Inflammatory macrophage treated with lipopolysaccharide for 1 hour (primary cell): ENCODE data around the gene GOLGA6D.
"Not testable (repeated sequence)": the region's sequence is repeated elsewhere in the genome, so short reads cannot be mapped to it uniquely, and the experiment has no call there.

Experiments used
- DNase-seq, 2 donors: peaks; one replicate each; pipeline ENCODE4 v3.0.0-alpha.2; 2020 to 2022

GOLGA6D gene

DNA sequence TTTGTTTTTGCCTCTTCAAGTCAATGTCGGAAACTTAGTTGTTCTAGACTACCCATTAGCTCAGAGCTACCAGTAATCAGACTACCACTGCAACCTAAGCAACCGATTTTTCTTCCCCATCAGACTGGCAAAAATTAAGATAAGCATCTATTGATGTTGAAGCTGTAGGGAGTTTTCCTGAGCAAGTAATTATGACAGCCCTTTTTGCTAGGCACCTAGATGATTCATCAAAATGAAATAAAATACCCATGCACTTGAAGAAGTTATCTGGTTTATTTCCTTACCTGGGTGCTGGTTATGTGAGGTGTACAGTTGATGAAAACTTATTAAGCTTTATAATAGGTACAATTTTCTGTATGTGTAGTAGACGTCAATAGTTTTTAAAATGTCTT lies 52.7 kb downstream of the GOLGA6D start:
- DNase-seq, result no peak

DNA sequence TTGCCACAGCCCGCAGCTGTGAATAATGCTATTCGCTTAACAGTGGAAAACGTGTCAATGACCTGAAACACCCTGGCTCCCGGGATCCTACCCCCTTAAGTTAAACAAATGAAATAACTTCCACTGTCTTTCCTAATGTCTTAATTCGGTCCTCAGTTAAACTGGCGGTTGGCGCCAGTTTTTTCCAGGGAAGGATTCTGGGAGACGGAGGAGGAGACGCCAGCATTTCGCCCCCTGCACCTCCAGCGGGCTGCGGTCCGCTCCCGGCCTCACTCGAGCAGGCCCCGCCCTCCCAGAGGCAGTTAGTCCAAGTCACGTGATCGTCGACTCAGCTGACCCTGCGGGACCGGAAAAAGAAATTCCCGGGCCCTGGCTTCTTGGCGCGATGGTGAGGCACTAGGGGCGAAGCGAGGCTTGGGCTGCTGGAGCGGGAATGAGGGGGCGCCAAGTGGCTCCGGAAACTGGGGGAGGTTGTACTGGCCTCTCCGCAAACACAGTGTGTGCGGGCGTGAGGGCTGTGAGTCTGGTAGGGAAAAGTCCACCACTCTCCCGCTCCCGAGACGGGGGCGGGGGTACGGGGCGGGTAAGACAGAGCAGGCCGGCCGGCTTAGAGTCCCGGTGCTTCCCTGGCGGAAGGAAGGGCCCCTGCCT lies 53.2 kb downstream of the GOLGA6D start, which contains the start of gene COMMD4:
Gene COMMD4, plus strand, starts transcription at position 359 of the 651 bp plus-strand sequence. Its CDS starts 27 bp downstream, at position 386.
- peak; percentile 82 to 88 for DNase-seq

DNA sequence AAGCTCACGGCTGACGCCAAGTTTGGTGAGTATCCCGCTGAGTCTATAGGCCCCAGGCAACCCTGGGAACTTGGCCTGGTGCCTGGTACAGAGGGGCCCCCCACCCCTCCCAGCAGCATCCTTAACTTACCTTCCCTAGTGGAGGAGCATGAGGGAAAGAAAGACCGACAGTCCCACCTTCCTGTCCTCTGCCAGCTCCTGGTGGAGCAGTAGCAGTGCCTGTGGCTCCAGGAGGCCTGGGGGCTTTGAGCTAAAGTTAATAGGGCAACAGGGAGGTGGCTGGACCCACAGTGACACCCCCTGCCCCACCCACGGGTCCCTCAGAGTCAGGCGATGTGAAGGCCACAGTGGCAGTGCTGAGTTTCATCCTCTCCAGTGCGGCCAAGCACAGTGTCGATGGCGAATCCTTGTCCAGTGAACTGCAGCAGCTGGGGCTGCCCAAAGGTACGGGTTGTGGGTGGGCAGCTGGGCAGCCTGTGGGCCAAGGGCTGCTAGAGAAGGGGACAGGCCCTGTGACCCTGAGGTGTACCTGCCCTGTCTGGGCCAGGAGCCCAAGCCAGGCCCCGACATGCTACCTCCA lies 56.1 kb downstream of the GOLGA6D start:
- DNase-seq, result no peak

DNA sequence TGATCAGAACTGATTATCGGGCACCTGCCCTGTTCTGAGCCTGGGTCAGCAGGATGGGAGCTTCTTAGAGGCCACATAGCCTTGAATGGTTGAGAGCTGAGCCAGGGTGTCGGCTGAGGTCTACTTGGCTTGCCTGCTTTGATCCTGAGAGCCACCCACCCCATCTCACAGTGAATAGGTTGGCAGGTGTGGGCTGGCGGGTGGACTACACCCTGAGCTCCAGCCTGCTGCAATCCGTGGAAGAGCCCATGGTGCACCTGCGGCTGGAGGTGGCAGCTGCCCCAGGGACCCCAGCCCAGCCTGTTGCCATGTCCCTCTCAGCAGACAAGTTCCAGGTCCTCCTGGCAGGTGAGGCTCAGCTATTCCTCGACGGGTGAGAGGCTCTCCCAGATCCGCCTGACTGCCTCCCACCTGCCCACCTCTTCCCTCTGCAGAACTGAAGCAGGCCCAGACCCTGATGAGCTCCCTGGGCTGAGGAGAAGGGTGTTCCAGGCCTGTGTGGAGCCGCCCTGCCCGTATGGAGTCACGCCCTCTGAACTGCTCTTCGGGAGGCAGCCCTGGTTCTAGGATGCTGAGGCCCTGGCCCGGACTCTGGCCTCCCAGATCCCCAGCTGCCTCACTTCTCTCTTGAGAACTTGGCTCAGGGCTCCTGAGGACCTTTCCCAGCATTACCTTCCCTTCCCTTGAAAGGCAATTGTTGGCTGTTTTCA lies 57.1 kb downstream of the GOLGA6D start:
- no peak for DNase-seq

DNA sequence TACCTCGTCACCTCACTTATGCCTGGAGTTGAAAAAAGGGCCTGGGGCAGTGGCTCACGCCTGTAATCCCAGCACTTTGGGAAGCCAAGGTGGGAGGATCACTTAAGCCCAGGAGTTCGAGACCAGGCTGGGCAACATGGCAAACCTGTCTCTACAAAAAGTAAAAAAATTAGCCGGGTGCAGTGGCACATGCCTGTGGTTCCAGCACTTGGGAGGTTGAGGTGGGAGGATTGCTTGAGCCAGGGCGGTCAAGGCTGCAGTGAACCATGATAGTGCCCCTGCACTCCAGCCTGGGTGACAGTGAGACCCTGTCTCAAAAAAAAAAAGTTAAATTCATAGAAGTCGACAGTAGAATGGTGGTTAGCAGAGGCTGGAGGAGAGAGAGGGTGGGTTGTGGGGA lies 59.6 kb downstream of the GOLGA6D start:
- no peak for DNase-seq

DNA sequence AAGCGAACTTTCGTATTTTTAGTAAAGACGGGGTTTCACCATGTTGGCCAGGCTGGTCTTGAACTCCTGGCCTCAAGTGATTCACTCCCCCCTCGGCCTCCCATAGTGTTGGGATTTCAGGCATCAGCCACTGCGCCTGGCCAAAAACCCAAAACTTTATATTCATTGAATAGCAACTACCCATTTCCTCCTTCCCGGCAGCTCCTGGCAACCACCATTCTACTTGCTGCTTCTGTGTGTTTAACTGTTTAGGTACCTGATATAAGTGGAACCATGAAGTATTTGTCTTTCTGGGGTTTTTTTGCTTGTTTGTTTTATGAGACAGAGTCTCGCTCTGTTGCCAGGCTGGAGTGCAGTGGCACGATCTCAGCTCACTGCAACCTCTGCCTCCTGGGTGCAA lies 61.3 kb downstream of the GOLGA6D start:
- not testable (repeated sequence) for DNase-seq
